GM19238 (cell line): ENCODE measurements around the gene RPS2.
"Not testable (repeated sequence)": the region's sequence is repeated elsewhere in the genome, so short reads cannot be mapped to it uniquely, and the experiment has no call there.

ENCODE experiments used
- DNase-seq: peaks from one replicate; pipeline ENCODE4 v3.0.0; 2011; ENCODE audit warnings: low spot score; ENCODE audit not compliant: insufficient read length

RPS2 gene

GRCh38 chr16:1942810-1943726, 21.6 kb downstream of the RPS2 start, which contains the start of gene MSRB1:
TSS of gene MSRB1 (minus strand) at chr16:1943199. CDS start at chr16:1943156, 43 bp downstream.
- DNase-seq = peak; percentile 100

- DNase-seq = no peak
Measured at GRCh38 chr16:1942047-1942809, 22.4 kb downstream of the RPS2 start.

- DNase-seq = no peak
Measured at GRCh38 chr16:1941162-1942046, 23.2 kb downstream of the RPS2 start.

GRCh38 chr16:1940273-1941161, 24.1 kb downstream of the RPS2 start:
- DNase-seq = no peak

- DNase-seq = not testable (repeated sequence)
Measured at GRCh38 chr16:1939833-1940232, 24.8 kb downstream of the RPS2 start.

GRCh38 chr16:1938910-1939309, 25.7 kb downstream of the RPS2 start:
- DNase-seq = no peak

GRCh38 chr16:1938316-1938715, 26.3 kb downstream of the RPS2 start:
- no peak for DNase-seq

- no peak for DNase-seq
Measured at GRCh38 chr16:1936945-1937479, 27.6 kb downstream of the RPS2 start.

- no peak for DNase-seq
Measured at GRCh38 chr16:1933097-1933661, 31.4 kb downstream of the RPS2 start.

GRCh38 chr16:1932050-1933028, 32.3 kb downstream of the RPS2 start:
- DNase-seq = no peak

GRCh38 chr16:1930338-1930720, 34.3 kb downstream of the RPS2 start:
- DNase-seq = no peak

GRCh38 chr16:1929578-1930337, 34.9 kb downstream of the RPS2 start:
- peak; percentile 97 for DNase-seq

GRCh38 chr16:1929105-1929504, 35.5 kb downstream of the RPS2 start:
- no peak for DNase-seq

- no peak for DNase-seq
Measured at GRCh38 chr16:1926271-1926670, 38.4 kb downstream of the RPS2 start.

GRCh38 chr16:1924095-1924494, 40.5 kb downstream of the RPS2 start:
- no peak for DNase-seq

- DNase-seq = no peak
Measured at GRCh38 chr16:1923299-1924034, 41.2 kb downstream of the RPS2 start.

GRCh38 chr16:1922357-1922756, 42.3 kb downstream of the RPS2 start:
- no peak for DNase-seq
